SK-N-SH (cell line): Measurements from ENCODE around the gene VIPR2.

Source experiments
- CHD2 ChIP-seq: fragments of 150-350 bp; IDR thresholded peaks from 2 replicates; pipeline ENCODE4 v1.6.1; 2018; ENCODE audit warnings: low read length; ENCODE audit not compliant: partially characterized antibody
- TF ChIP-seq, protein P1 (sequence below): fragments of 200-600 bp; sonication (generic); IDR thresholded peaks from 2 replicates; pipeline ENCODE4 v1.6.1; 2017; ENCODE audit warnings: antibody characterized with exemption, mild to moderate bottlenecking, moderate library complexity
- TF ChIP-seq, protein P2 (sequence below): IDR thresholded peaks from 2 replicates; pipeline ENCODE4 v1.4.0; 2012; ENCODE audit warnings: low read depth, borderline replicate concordance

DNA sequence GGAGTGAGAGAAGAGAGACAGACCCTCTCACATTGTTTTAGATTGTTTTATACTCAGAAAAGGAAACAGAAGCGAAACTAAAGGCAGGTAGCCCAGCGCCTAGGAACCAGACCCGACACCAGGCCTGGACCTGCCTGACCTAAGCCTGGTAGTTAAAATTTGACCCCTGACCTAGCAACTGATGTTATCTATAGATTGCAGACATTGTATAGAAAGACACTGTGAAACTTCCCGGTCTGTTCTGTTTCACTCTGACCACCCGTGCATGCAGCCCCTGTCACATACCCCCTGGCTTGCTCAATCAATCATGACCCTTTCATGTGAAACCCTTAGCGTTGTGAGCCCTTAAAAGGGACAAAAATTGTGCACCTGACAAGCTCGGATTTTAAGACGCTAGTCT lies 31.6 kb downstream of the VIPR2 start:
- TF ChIP-seq, protein P1, sequence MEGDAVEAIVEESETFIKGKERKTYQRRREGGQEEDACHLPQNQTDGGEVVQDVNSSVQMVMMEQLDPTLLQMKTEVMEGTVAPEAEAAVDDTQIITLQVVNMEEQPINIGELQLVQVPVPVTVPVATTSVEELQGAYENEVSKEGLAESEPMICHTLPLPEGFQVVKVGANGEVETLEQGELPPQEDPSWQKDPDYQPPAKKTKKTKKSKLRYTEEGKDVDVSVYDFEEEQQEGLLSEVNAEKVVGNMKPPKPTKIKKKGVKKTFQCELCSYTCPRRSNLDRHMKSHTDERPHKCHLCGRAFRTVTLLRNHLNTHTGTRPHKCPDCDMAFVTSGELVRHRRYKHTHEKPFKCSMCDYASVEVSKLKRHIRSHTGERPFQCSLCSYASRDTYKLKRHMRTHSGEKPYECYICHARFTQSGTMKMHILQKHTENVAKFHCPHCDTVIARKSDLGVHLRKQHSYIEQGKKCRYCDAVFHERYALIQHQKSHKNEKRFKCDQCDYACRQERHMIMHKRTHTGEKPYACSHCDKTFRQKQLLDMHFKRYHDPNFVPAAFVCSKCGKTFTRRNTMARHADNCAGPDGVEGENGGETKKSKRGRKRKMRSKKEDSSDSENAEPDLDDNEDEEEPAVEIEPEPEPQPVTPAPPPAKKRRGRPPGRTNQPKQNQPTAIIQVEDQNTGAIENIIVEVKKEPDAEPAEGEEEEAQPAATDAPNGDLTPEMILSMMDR, result no peak
- TF ChIP-seq, protein P2, sequence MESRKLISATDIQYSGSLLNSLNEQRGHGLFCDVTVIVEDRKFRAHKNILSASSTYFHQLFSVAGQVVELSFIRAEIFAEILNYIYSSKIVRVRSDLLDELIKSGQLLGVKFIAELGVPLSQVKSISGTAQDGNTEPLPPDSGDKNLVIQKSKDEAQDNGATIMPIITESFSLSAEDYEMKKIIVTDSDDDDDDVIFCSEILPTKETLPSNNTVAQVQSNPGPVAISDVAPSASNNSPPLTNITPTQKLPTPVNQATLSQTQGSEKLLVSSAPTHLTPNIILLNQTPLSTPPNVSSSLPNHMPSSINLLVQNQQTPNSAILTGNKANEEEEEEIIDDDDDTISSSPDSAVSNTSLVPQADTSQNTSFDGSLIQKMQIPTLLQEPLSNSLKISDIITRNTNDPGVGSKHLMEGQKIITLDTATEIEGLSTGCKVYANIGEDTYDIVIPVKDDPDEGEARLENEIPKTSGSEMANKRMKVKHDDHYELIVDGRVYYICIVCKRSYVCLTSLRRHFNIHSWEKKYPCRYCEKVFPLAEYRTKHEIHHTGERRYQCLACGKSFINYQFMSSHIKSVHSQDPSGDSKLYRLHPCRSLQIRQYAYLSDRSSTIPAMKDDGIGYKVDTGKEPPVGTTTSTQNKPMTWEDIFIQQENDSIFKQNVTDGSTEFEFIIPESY, result no peak
- TF ChIP-seq CHD2, result no peak
